SW480 (cell line): ENCODE results near the gene FSCN2.

ENCODE experiments used
- DNase-seq: peaks from one replicate; pipeline ENCODE4 v3.0.0-alpha.2; 2016; ENCODE audit warnings: low spot score

The FSCN2 gene

DNA sequence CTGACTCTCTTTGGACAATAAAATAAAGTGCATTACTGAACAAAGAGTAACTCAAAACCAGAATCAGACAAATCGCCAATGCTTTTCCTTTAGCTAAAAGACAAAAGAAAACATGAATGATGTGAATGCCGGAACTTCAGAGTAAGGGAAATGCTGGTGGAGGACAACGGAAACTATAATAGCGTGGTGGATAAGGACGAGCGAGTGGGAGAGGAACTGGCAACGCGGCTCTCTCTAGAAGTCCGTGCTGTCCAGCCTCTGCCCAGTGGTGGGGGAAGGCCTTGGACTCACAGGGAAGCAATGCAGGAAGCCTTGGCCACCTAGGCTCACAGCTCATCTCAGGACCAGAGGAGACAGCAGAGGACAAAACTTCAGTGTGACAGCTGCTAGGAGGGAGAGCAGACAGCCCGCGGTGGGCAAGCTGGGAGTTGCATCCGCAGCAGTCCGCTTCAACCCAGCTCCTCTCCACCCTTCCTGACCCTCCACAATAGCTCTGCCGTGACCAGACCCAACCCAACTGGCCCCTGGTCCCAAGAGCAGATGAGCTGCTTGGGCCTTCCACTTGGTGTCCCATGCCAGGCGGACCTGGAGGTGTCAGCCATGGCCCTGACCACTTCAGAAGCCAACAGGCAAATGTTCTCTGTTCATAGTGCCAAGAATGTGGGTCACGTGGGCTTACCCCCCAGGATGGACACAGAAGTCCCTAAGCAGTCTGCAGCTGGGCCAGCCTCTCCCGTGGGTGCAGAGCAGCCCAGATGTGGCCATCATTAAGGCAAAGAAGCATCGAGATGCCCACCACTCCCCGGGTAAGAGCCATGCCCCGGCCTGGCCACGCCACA, 29.3 kb downstream of the FSCN2 start:
- DNase-seq = no peak

- no peak for DNase-seq
Observed at GRCh38 chr17:81558115-81558468, 29.9 kb downstream of the FSCN2 start.

DNA sequence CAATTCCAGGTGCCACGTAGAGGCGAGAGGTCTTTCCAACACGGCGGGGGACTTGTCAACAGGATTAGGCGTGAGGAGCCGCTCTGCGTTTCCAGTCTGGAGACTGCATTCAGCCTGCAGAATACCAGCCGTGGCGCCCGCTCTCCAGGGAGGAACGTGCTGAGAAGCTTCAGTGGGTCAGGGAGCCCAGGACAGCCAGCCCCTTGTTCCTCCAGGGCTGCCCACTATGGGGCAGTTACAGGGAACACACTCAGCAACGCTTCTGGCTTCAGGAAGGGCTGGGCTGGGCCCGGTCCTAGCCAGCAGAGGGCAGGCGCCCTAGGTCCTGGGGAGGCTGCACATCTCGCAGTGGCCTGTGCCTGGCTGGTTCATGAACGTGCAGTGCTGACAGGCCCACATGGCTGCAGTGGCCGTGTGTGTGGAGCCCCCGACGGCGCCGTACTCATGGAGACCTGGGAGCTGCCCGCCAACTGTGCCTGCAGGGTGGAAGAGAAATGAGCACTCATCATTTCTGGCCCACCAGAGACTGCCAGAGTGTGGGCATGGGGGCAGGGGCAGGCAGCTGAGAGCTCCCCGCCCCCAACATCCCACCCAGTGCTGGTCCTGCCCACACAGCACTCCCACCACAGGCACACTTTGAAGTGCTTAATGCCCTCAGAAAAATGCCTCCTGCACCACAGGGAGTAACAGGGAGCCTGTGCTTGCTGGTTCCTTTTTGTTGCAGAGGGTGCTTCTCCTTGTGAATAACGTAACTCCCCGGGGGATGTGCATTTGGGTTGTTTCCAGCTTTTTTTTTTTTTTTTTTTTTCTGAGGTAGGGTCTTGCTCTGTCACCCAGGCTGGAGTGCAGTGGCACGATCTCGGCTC, 31.0 kb downstream of the FSCN2 start:
- no peak for DNase-seq

- no peak for DNase-seq
Observed at GRCh38 chr17:81561494-81561885, 33.3 kb downstream of the FSCN2 start.

GRCh38 chr17:81563861-81564586, 35.8 kb downstream of the FSCN2 start:
- DNase-seq = no peak

DNA sequence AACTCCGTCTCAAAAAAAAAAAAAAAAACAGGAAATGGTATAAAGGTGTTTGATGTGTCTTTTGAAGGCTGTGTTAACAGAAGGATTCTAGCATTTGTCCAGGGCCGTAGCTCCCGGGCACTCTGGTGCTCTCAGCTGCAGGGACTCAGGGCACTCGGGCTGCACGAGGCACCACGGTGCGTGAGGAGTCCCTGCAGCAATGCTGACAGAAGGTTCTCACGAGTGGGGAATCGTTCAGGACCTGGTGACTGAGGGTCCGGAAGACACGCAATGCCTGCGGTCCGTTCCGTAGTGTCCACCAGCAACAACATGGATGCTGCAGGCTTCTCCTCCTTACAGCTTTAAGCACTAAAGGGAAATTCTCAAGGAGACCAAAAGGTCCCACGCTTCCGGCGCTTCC, 36.6 kb downstream of the FSCN2 start:
- no peak for DNase-seq

GRCh38 chr17:81565231-81565630, 37.1 kb downstream of the FSCN2 start:
- DNase-seq = no peak

DNA sequence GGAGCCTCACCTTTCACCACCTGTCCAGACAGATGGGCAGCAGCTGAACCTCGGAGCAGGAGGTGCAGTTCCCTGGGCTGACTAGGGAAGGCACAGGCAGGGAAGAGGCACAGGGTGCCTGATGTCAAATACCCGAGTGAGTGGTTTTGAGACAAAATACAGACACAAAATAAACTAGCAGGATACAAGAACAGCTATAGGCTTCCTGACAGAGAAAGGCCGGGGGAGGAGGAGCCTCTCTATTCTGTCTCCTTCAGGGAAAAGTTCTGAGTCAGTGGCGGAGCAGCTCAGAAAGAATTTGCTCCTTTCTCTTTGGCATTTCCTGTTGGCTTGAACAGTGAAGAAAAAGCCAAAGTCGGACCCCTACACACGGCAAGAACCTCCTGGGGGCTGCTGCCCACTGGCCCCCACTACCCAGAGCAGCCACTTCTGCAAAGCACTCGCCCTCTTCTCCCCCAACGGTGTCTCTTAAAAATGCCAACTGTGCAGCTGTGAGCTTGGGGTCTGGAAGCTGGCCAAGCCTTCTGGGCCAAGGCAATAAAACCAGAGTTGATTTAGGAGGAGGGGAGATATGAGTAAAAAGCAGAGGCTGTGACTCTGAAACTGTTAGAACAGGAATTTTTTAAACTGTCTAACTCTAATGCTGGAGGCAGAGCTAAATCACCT, 38.4 kb downstream of the FSCN2 start:
- DNase-seq = peak; percentile 20

- DNase-seq = no peak
Observed at GRCh38 chr17:81567191-81567590, 39.0 kb downstream of the FSCN2 start.

GRCh38 chr17:81568416-81568815, 40.2 kb downstream of the FSCN2 start:
- DNase-seq = no peak

DNA sequence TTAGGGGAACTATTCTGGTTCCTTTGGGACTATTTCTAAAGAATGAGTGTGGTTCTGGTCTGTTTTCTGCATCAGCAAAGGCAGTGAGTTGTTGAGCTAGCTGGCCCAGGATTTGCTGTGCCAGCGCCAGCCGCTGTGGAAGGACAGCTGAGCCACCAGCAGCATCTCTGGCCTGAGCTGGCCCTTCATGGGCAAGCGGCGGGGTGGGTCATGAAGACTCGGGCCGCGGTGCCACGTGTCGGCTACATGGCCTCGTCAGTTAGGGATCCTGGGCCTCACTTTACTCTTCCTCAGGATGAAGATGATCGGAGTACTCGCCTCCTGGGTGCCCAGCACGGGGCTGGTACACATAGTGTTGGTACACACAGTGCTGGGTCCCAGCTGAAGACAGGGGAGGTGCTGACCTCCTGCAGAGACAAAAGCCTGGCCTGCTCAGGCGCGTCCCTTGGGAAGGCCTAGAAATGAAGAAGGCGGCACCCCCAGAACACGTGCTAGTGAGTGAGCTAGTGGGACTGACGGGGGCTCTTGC, 41.9 kb downstream of the FSCN2 start:
- no peak for DNase-seq

DNA sequence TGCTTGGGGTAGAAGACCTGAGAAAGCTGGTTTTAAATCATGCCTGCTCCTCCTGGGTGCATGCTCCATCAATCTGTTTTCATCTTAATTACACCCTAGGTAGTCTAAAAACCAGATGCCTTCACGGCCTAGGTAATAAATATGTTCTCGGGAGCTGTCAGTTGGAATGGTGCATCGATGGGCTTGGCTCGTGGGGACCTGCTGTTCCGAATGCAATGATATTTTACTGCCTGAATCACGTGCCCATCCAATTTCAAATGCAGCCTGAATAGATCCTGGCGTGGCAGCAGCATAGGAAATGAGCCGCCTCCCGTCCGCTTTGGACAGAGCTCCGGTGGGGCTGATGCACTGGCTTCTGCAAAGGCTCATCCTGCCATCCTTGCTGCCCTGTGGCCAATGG, 42.8 kb downstream of the FSCN2 start:
- DNase-seq = no peak

DNA sequence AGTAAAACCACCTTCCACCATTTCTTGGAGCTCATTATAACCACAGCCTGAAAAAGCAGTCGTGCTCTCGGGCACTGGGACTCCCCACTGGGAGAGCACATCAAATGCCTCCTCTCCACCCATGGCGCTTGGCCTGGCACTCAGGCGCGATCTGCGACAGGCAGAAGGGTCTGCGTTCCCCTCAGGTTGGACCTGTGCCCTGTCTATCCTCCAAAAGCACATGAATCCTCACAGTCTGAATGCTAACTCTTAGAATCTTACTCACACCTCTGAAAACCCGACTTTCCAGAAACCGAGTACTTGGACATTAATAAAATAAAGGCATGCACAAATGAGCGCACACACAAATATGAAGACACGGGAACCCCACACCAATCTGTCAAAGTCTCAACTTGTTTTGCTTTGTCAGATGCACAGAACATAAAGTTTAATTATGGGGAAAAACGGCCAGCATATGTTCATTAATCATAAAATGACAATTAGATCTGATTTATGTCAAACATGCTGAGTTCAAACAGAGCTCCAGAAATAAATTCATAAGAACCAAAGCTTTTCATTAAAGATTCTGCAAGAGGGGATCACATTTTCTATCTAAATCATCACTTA, 44.5 kb downstream of the FSCN2 start:
- DNase-seq = no peak

GRCh38 chr17:81573794-81574642, 45.8 kb downstream of the FSCN2 start:
- no peak for DNase-seq

DNA sequence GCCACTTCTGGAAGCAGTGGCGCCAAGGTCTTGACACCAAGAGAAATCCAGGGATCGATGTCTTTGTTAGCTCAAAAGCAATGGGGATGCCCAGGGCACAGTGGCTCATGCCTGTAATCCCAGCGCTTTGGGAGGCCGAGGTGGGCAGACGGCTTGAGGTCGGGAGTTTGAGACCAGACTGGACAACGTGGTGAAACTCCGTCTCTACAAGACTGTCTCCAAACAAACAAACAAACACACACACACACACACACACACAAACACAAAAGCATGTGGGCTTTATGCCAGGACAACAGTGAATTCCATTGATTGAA, 46.4 kb downstream of the FSCN2 start:
- DNase-seq = no peak

GRCh38 chr17:81575836-81576235, 47.7 kb downstream of the FSCN2 start:
- DNase-seq = no peak

DNA sequence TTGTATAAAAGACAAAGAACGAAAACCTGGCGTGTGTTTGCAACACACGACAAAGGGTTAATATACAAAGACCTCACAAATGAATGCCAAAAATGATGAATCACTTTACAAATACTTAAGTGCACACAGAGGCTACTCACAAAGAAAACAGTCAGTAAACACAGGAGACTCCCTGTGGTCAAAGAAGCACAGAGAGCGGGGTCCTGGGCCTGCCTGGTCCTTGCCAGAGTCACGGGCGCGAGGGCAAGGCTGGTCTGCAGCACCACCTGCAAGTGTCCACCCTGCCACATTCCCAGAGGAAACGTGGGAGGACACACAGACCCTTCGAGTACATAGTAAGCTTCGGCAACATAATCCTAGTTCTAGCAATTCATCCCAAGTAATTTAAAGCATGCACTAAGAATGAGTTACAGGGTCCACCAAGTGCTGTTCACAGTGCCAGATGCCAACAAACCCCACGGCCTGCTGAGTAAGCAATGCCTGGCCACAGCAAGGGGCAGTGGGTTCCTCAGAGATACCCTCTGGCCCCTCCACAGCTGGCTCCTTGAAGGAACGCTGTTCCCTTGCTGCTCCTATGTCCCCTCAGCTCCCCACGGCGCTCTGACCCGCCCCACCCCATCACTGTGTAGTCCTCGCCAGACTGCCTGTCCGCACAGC, 48.6 kb downstream of the FSCN2 start:
- DNase-seq = peak; percentile 28

GRCh38 chr17:81577278-81578000, 49.3 kb downstream of the FSCN2 start:
- DNase-seq = no peak

GRCh38 chr17:81578038-81578441, 49.9 kb downstream of the FSCN2 start:
- no peak for DNase-seq
